ENCODE data around the gene ZNF497.

Gene ZNF497

DNA sequence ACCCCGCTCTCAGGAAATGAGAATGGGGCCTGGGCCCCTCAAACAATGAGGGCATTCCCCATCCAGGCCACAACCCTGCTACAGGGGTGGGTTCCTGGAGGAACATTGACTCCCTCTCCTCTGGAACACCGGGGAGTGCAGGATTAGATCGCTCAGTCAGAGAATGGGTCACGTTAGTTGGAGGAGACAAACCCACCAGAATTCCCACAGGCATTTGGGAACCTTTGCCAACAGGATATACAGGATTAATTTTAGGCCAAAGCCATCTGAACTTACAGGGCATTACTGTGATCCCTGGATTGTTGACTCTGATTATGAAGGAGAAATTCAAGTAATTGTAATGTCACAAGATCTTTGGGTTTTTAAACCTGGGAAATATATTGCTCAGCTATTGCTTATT, 54.8 kb downstream of the ZNF497 start:
- TF ChIP-seq EZH2phosphoT487 (IDR thresholded peaks at IDR 0.05; ENCODE audit: borderline replicate concordance, low read length), result no peak
- TF ChIP-seq, protein P1, sequence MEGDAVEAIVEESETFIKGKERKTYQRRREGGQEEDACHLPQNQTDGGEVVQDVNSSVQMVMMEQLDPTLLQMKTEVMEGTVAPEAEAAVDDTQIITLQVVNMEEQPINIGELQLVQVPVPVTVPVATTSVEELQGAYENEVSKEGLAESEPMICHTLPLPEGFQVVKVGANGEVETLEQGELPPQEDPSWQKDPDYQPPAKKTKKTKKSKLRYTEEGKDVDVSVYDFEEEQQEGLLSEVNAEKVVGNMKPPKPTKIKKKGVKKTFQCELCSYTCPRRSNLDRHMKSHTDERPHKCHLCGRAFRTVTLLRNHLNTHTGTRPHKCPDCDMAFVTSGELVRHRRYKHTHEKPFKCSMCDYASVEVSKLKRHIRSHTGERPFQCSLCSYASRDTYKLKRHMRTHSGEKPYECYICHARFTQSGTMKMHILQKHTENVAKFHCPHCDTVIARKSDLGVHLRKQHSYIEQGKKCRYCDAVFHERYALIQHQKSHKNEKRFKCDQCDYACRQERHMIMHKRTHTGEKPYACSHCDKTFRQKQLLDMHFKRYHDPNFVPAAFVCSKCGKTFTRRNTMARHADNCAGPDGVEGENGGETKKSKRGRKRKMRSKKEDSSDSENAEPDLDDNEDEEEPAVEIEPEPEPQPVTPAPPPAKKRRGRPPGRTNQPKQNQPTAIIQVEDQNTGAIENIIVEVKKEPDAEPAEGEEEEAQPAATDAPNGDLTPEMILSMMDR (IDR thresholded peaks at IDR 0.05; ENCODE audit: low read depth, low read length, poor library complexity, severe bottlenecking), result no peak
- H3K4me1 ChIP-seq (ENCODE audit: control insufficient read depth, low read length), result peaks cover 15% of the 10 kb centered on the region
- H3K4me3 ChIP-seq (ENCODE audit: low read length), result no peak overlapping the region
- peaks cover 56% of the 10 kb centered on the region for H3K9me3 ChIP-seq (ENCODE audit: control insufficient read depth, insufficient read depth, low read length)
- H3K27ac ChIP-seq (ENCODE audit: low read depth, low read length), result no peak overlapping the region
- H3K27me3 ChIP-seq (ENCODE audit: control insufficient read depth, low read length), result no peaks in the 10 kb centered on the region
- H3K4me2 ChIP-seq (ENCODE audit: low read length), result no peak overlapping the region
- peaks cover 51% of the 10 kb centered on the region for H3K79me2 ChIP-seq (ENCODE audit: control insufficient read depth, low read length)
- no peaks in the 10 kb centered on the region for H3F3A ChIP-seq (ENCODE audit: control insufficient read depth, insufficient read depth)
- no peaks in the 10 kb centered on the region for H3K9me2 ChIP-seq (replicated peaks; ENCODE audit: control insufficient read depth, low read length)
- H4K20me1 ChIP-seq (ENCODE audit: control insufficient read depth, insufficient read depth, low read depth, low read length), result no peaks in the 10 kb centered on the region
- peaks cover 68% of the 10 kb centered on the region for H3K36me3 ChIP-seq (ENCODE audit: control insufficient read depth, low read length)

DNA sequence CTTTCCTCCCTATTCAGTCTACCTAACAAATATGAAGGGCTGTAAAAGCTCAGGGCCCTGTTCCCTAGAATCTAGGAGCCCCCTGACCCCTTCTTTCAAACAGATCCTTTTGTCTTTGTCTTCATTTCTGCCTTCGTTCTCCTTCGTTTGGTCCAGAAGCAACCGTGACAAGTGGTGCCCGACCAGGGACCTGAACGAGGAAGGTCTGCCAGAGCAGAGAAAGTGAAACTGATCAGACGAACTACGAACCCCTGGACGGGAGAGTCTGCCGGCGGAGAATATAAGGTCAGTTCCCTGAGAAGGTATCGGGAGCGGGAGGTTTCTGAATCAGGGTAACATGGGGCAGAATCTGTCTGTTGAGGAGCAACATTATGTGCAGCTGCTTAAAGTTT, 56.6 kb downstream of the ZNF497 start:
- peak overlapping the region; percentile 96 for H3K4me3 ChIP-seq (ENCODE audit: low read length)
- no peaks in the 10 kb centered on the region for H4K20me1 ChIP-seq (ENCODE audit: control insufficient read depth, insufficient read depth, low read depth, low read length)
- H3K27ac ChIP-seq (ENCODE audit: low read depth, low read length), result no peak overlapping the region
- peaks cover 60% of the 10 kb centered on the region for H3K36me3 ChIP-seq (ENCODE audit: control insufficient read depth, low read length)
- H3K4me2 ChIP-seq (ENCODE audit: low read length), result peak overlapping the region; percentile 64
- H3F3A ChIP-seq (ENCODE audit: control insufficient read depth, insufficient read depth), result no peaks in the 10 kb centered on the region
- peaks cover 15% of the 10 kb centered on the region for H3K4me1 ChIP-seq (ENCODE audit: control insufficient read depth, low read length)
- TF ChIP-seq, protein P1 (IDR thresholded peaks at IDR 0.05; ENCODE audit: low read depth, low read length, poor library complexity, severe bottlenecking), result no peak
- no peak for TF ChIP-seq EZH2phosphoT487 (IDR thresholded peaks at IDR 0.05; ENCODE audit: borderline replicate concordance, low read length)
- peaks cover 42% of the 10 kb centered on the region for H3K9me3 ChIP-seq (ENCODE audit: control insufficient read depth, insufficient read depth, low read length)
- no peaks in the 10 kb centered on the region for H3K27me3 ChIP-seq (ENCODE audit: control insufficient read depth, low read length)
- H3K9me2 ChIP-seq (replicated peaks; ENCODE audit: control insufficient read depth, low read length), result no peaks in the 10 kb centered on the region
- peaks cover 45% of the 10 kb centered on the region for H3K79me2 ChIP-seq (ENCODE audit: control insufficient read depth, low read length)

DNA sequence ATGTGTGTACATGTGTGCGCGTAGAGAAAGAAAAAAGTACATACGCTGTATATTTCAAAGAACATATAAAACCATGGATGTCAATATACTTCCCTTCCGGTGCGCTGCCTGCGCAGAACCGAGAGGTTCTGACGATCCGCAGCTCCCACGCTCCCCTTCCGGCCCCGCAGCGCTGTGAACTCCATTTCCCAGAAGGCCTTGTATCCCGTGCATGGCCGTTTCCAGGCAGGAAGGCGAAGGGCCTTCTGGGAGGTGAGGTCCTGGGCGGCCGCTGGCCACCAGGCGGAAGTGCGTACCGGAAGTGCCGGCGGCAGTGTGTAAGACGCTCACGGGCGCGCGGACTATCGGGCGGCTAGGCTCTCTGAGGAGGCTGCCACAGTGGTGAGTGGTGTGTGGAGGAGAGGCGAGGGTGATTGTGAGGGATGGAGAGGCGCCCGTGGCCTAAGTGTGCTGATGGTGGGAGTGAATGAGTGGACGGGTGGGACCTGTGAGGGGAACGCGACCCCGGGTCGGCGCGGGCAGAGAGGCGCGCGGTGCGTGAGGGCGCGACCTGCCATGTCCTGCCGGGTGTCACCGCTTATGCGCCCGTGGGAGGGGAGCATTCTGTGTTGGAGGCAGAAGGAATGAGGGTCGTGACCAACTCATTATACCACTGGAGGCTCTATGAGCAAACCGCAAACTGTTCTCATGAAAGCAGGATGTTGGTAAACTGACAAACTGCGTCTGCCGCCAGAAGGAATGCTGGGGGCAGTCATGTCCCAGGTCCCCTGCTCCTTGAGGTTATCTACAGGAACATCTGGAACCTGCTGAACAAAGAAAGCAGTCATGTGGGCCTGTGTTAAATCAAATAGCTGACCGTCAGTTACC, 57.3 kb downstream of the ZNF497 start, which contains the start of gene ERVK3-1:
TSS of gene ERVK3-1 (plus strand) at position 313 of the 867 bp plus-strand sequence. CDS start 6,792 bp downstream, outside the sequence.
- H4K20me1 ChIP-seq (ENCODE audit: control insufficient read depth, insufficient read depth, low read depth, low read length), result no peaks in the 10 kb centered on the region
- H3K79me2 ChIP-seq (ENCODE audit: control insufficient read depth, low read length), result peaks cover 45% of the 10 kb centered on the region
- no peaks in the 10 kb centered on the region for H3K27me3 ChIP-seq (ENCODE audit: control insufficient read depth, low read length)
- H3K9me3 ChIP-seq (ENCODE audit: control insufficient read depth, insufficient read depth, low read length), result peaks cover 45% of the 10 kb centered on the region
- H3K9me2 ChIP-seq (replicated peaks; ENCODE audit: control insufficient read depth, low read length), result no peaks in the 10 kb centered on the region
- peak within 1 kb of the TSS; percentile 64 for H3K4me2 ChIP-seq (ENCODE audit: low read length)
- TF ChIP-seq, protein P1 (IDR thresholded peaks at IDR 0.05; ENCODE audit: low read depth, low read length, poor library complexity, severe bottlenecking), result no peak
- no peak for TF ChIP-seq EZH2phosphoT487 (IDR thresholded peaks at IDR 0.05; ENCODE audit: borderline replicate concordance, low read length)
- no peaks in the 10 kb centered on the region for H3F3A ChIP-seq (ENCODE audit: control insufficient read depth, insufficient read depth)
- peak within 1 kb of the TSS; percentile 45 for H3K27ac ChIP-seq (ENCODE audit: low read depth, low read length)
- H3K4me1 ChIP-seq (ENCODE audit: control insufficient read depth, low read length), result peaks cover 15% of the 10 kb centered on the region
- peak within 1 kb of the TSS; percentile 96 for H3K4me3 ChIP-seq (ENCODE audit: low read length)
- H3K36me3 ChIP-seq (ENCODE audit: control insufficient read depth, low read length), result peaks cover 65% of the 10 kb centered on the region
